Measurements from ENCODE around the gene RSL1D1. TPM values are rescaled to one million over a fixed set of nuclear protein-coding genes. Genes with fewer than 3 reads are reported as not detected.

The RSL1D1 gene
- total RNA-seq, 1 donor from 2014 or later, result 199 TPM

DNA sequence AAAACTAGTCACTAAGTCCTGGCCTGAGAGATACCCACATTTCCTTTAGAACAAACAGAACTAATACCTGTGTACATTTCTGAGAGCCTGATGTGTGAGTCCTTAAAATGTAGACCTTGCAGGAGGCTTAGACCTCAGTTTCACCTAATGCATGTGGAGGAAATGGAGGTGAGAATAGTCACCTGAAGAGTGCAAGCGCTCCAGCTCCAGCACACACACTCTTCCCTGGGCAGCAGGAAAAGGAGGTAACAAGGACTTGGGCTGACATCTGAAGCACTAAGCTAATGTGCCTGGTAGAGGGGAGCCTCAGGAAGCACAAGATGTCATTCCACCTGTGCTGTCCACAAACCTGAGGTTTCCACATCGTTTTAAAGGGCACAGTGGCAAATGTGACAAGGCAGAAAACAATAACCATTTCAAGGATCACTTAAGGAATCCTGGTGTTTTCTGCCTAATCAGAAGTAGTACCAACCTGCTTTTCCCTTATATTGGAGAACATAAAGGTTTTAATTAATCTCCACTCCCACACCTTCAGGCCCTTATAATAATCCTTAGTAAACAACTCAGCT lies 17.2 kb upstream of the RSL1D1 start:
- H3K36me3 Mint-ChIP-seq (ENCODE audit: low read depth), result no peaks in the 10 kb centered on the region
- H3K27ac Mint-ChIP-seq (ENCODE audit: unreplicated experiment), result no peak overlapping the region
- H3K4me1 Mint-ChIP-seq, result no peaks in the 10 kb centered on the region
- H3K27me3 Mint-ChIP-seq (ENCODE audit: low read depth), result no peaks in the 10 kb centered on the region
- H3K9me3 Mint-ChIP-seq, result no peaks in the 10 kb centered on the region
- H3K4me3 Mint-ChIP-seq, result no peak overlapping the region
- TF ChIP-seq, protein P1, sequence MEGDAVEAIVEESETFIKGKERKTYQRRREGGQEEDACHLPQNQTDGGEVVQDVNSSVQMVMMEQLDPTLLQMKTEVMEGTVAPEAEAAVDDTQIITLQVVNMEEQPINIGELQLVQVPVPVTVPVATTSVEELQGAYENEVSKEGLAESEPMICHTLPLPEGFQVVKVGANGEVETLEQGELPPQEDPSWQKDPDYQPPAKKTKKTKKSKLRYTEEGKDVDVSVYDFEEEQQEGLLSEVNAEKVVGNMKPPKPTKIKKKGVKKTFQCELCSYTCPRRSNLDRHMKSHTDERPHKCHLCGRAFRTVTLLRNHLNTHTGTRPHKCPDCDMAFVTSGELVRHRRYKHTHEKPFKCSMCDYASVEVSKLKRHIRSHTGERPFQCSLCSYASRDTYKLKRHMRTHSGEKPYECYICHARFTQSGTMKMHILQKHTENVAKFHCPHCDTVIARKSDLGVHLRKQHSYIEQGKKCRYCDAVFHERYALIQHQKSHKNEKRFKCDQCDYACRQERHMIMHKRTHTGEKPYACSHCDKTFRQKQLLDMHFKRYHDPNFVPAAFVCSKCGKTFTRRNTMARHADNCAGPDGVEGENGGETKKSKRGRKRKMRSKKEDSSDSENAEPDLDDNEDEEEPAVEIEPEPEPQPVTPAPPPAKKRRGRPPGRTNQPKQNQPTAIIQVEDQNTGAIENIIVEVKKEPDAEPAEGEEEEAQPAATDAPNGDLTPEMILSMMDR (conservative IDR thresholded peaks at IDR 0.05), result no peak
- DNase-seq (ENCODE audit: low read depth, low spot score), result no peak

DNA sequence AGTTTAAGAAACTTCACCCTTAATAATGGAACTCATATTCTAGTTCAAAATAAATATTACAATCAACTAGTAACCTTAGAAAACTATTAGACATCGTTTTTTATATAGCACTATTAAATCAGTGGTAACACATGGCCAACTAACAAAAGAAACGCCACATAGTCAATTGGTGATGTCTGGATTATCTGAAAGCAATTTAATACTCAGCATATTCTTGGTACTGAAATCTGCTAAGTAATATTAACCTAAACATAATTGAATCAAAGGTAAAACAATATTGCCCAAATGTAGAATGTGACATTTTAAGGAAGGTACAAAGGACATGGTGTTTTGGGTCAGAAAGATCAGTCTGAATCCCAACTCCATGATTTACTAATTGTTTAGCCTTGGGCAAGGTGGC lies 11.1 kb upstream of the RSL1D1 start:
- Mint-ChIP-seq H3K4me3 (no peak overlapping the region), H3K4me1 (peaks cover 4% of the 10 kb centered on the region), H3K27ac (ENCODE audit: unreplicated experiment) (no peak overlapping the region), H3K36me3 (ENCODE audit: low read depth) (no peaks in the 10 kb centered on the region), H3K27me3 (ENCODE audit: low read depth) (no peaks in the 10 kb centered on the region), H3K9me3 (no peaks in the 10 kb centered on the region)
- no peak for DNase-seq (ENCODE audit: low read depth, low spot score)
- TF ChIP-seq, protein P1 (conservative IDR thresholded peaks at IDR 0.05), result no peak

DNA sequence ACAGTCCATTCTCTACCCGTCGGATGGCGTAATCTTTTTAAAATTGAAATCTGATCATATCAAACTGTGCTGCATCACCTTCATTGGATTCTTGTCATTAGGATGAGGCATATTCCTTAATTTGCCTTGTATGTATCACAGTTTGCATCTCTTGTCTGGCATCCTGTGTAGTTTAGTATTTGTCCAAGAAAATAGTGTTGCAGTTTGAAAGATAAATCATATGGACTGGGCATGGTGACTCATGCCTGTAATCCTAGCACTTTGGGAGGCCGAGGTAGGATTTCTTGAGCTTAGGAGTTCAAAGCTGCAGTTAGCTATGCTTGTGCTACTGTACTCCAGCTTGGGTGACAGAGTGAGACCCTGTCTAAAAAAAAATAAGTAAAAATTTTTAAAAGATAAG lies 5.8 kb upstream of the RSL1D1 start:
- H3K27me3 Mint-ChIP-seq (ENCODE audit: low read depth), result no peaks in the 10 kb centered on the region
- no peaks in the 10 kb centered on the region for H3K9me3 Mint-ChIP-seq
- peaks cover 12% of the 10 kb centered on the region for H3K4me1 Mint-ChIP-seq
- peak overlapping the region; percentile 44 for H3K4me3 Mint-ChIP-seq
- DNase-seq (ENCODE audit: low read depth, low spot score), result no peak
- H3K36me3 Mint-ChIP-seq (ENCODE audit: low read depth), result no peaks in the 10 kb centered on the region
- H3K27ac Mint-ChIP-seq (ENCODE audit: unreplicated experiment), result no peak overlapping the region
- TF ChIP-seq, protein P1 (conservative IDR thresholded peaks at IDR 0.05), result no peak

DNA sequence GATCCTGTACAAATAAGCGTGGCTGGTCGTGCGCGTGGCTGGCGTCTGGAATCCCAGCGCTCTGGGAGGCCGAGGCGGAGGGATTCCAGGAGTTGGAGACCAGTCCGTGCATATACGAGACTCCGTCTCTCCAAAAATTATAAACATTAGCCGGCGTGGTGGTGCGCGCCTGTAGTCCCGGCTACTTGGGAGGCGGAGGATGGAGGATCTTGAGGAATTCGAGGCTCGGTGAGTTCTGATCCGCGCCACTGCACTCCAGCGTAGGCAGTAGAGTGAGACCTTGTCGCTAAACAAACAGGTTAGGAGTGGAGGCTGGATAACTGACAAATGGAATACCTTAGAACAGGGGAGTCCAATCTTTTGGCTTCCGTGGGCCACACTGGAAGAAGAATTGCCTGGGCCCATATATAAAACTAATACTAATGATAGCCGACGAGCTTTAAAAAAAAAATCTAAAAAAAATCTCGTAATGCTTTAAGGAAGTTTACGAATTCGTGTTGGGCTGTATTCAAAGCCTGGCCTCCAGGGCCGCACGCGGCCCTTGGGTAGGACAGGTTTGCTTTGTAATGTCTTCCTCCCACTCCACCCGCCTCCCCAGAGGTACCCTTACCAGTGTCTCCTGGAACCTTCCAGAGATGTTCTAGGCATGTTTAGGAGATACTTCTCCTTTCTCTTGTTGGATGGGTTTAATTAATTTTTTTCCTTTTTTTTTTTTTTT lies 909 bp upstream of the RSL1D1 start:
- peaks cover 35% of the 10 kb centered on the region for H3K4me1 Mint-ChIP-seq
- H3K4me3 Mint-ChIP-seq, result peak overlapping the region; percentile 100
- peak overlapping the region; percentile 95 for H3K27ac Mint-ChIP-seq (ENCODE audit: unreplicated experiment)
- TF ChIP-seq, protein P1 (conservative IDR thresholded peaks at IDR 0.05), result no peak
- DNase-seq (ENCODE audit: low read depth, low spot score), result no peak
- H3K36me3 Mint-ChIP-seq (ENCODE audit: low read depth), result peaks cover 8% of the 10 kb centered on the region
- no peaks in the 10 kb centered on the region for H3K27me3 Mint-ChIP-seq (ENCODE audit: low read depth)
- H3K9me3 Mint-ChIP-seq, result no peaks in the 10 kb centered on the region

DNA sequence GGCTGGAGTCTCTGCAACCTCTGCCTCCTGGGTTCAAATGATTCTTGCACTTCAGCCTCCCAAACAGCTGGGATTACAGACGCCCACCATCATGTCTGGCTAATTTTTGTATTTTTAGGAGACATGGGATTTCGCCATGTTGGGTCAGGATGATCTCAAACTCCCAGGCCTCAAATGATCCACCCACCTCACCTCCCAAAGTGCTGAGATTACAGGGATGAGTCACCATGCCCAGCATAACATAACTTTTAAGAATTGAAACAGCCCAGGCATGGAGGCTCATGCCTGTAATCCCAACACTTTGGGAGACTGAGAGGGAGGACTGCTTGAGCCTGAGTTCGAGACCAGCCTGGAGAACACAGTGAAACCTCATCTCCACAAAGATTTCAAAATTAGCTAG lies 2.5 kb downstream of the RSL1D1 start:
- peaks cover 19% of the 10 kb centered on the region for H3K36me3 Mint-ChIP-seq (ENCODE audit: low read depth)
- no peak for DNase-seq (ENCODE audit: low read depth, low spot score)
- H3K9me3 Mint-ChIP-seq, result no peaks in the 10 kb centered on the region
- TF ChIP-seq, protein P1 (conservative IDR thresholded peaks at IDR 0.05), result no peak
- H3K27ac Mint-ChIP-seq (ENCODE audit: unreplicated experiment), result no peak overlapping the region
- H3K27me3 Mint-ChIP-seq (ENCODE audit: low read depth), result no peaks in the 10 kb centered on the region
- peaks cover 25% of the 10 kb centered on the region for H3K4me1 Mint-ChIP-seq
- H3K4me3 Mint-ChIP-seq, result peak overlapping the region; percentile 80

Measured in neural crest cell (in vitro differentiated cells).